Colon (tissue), 2 donors: Measurements from ENCODE around the gene FGA.
"Not testable (repeated sequence)": the region's sequence is repeated elsewhere in the genome, so short reads cannot be mapped to it uniquely, and the experiment has no call there.

Source experiments
- FAIRE-seq: peaks from 2 replicates; lab custom pipeline; 2012; peaks lifted over from hg19 to GRCh38; lab: Jason Lieb, UNC
- donor health status: control.
- donor health status: control.

FGA gene

GRCh38 chr4:154606728-154607723 lies 16.5 kb upstream of the FGA start:
- no peak for FAIRE-seq

- FAIRE-seq: no peak
These were observed 14.2 kb upstream of the FGA start for GRCh38 chr4:154604696-154605200.

- no peak for FAIRE-seq
These were observed 12.7 kb upstream of the FGA start for GRCh38 chr4:154603033-154603943.

- FAIRE-seq: no peak
These were observed 12.0 kb upstream of the FGA start for GRCh38 chr4:154602404-154603020.

GRCh38 chr4:154597798-154598774 lies 7.5 kb upstream of the FGA start:
- no peak for FAIRE-seq

- FAIRE-seq: not testable (repeated sequence)
These were observed 6.7 kb upstream of the FGA start for GRCh38 chr4:154597281-154597680.

- no peak for FAIRE-seq
These were observed 5.3 kb upstream of the FGA start for GRCh38 chr4:154595807-154596206.

GRCh38 chr4:154594343-154594742 lies 3.8 kb upstream of the FGA start:
- not testable (repeated sequence) for FAIRE-seq

- no peak for FAIRE-seq
These were observed 3.3 kb upstream of the FGA start for GRCh38 chr4:154593868-154594267.

- FAIRE-seq: no peak
These were observed 1.3 kb upstream of the FGA start for GRCh38 chr4:154591890-154592289.

GRCh38 chr4:154589296-154590197 lies 995 bp downstream of the FGA start:
- no peak for FAIRE-seq

- no peak for FAIRE-seq
These were observed 2.3 kb downstream of the FGA start for GRCh38 chr4:154588198-154588597.

- FAIRE-seq: no peak
These were observed 4.1 kb downstream of the FGA start for GRCh38 chr4:154586296-154587033.

GRCh38 chr4:154585369-154586018 lies 5.0 kb downstream of the FGA start:
- no peak for FAIRE-seq

GRCh38 chr4:154584259-154584658 lies 6.3 kb downstream of the FGA start:
- FAIRE-seq: no peak

- FAIRE-seq: no peak
These were observed 6.9 kb downstream of the FGA start for GRCh38 chr4:154583677-154584076.

GRCh38 chr4:154583230-154583629 lies 7.3 kb downstream of the FGA start:
- no peak for FAIRE-seq

- FAIRE-seq: no peak
These were observed 7.8 kb downstream of the FGA start for GRCh38 chr4:154582723-154583122.

- no peak for FAIRE-seq
These were observed 10.6 kb downstream of the FGA start for GRCh38 chr4:154579927-154580326.
